ENCODE measurements around the gene ATXN10. TPM values are rescaled to one million over a fixed set of nuclear protein-coding genes. Genes with fewer than 3 reads are reported as not detected.

The ATXN10 gene
- total and polyA plus RNA-seq, 10 of the 15 experiments (the other 5 are each of a cell fraction or from before 2014, with no cell fraction given) = 29.2 to 249 (median 146) TPM

DNA sequence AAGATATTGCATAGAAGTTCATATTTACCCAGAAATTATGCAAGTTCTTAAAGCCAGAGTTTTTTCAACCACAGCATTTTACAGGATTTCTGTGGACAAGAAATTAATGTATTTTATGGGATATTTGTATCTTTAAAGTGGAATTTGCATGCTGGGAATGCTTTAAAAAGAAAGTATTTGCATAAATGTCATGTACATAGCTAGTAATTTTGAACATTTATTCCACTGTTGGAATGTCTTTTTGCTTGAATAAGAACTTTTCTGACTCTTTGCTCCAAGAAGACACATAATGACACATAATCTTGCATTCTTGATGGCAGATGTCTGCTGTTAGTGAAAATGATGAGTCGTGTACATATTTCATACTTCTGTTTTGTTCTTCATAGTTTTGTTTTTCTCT lies 66.6 kb downstream of the ATXN10 start:
- intact Hi-C loops (cut with micrococcal nuclease; ENCODE audit: unreplicated experiment) (no loop called here), in situ Hi-C loops (cut with MboI) (no loop called here)
- SMC1A ChIA-PET (ENCODE audit: uncharacterized antibody, unreplicated experiment) = interaction anchor here (0.8 to 1.6 kb wide), 2 partner anchors 10 to 53 kb away, joined by 3 to 5 read pairs; no protein-coding TSS in a partner anchor
- DNase-seq (ENCODE audit: low read depth, low spot score) (no peak), FAIRE-seq (no peak), ATAC-seq (no peak)
- WGBS (ENCODE audit: insufficient coverage, insufficient replicate concordance, low lambda C conversion rate, missing lambda C conversion rate) = 95% methylated on average over 1 of the region's 1 CpG
- no peak overlapping the region for H3K9ac ChIP-seq (ENCODE audit: control insufficient read depth, insufficient read depth, low read length)
- no peak overlapping the region for H3K4me3 ChIP-seq
- H4K20me1 ChIP-seq (ENCODE audit: control insufficient read depth, insufficient read depth) = no peaks in the 10 kb centered on the region
- RAD21 ChIA-PET (ENCODE audit: unreplicated experiment) = no interaction called here
- CTCF ChIA-PET = interaction anchor here (0.7 to 1.2 kb wide), 3 partner anchors 17 to 109 kb away, joined by 3 to 4 read pairs (median 3); no protein-coding TSS in a partner anchor
- no peak overlapping the region for H3K27ac ChIP-seq (ENCODE audit: control insufficient read depth, insufficient read depth)
- H3K9me3 ChIP-seq (replicated peaks; ENCODE audit: control insufficient read depth, insufficient read depth, low read length) = no peaks in the 10 kb centered on the region
- no peak for TF ChIP-seq ZSCAN29 (IDR thresholded peaks at IDR 0.05)
- no peak for TF ChIP-seq SP1 (IDR thresholded peaks at IDR 0.05; ENCODE audit: low read depth, low read length)
- TF ChIP-seq CBFB (IDR thresholded peaks at IDR 0.05; ENCODE audit: low read depth) = no peak
- TF ChIP-seq, protein P1, sequence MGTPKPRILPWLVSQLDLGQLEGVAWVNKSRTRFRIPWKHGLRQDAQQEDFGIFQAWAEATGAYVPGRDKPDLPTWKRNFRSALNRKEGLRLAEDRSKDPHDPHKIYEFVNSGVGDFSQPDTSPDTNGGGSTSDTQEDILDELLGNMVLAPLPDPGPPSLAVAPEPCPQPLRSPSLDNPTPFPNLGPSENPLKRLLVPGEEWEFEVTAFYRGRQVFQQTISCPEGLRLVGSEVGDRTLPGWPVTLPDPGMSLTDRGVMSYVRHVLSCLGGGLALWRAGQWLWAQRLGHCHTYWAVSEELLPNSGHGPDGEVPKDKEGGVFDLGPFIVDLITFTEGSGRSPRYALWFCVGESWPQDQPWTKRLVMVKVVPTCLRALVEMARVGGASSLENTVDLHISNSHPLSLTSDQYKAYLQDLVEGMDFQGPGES (IDR thresholded peaks at IDR 0.05) = no peak
- no peak for TF ChIP-seq SIX5 (IDR thresholded peaks at IDR 0.05; ENCODE audit: low read depth, low read length, severe bottlenecking)
- TF ChIP-seq, protein P2, sequence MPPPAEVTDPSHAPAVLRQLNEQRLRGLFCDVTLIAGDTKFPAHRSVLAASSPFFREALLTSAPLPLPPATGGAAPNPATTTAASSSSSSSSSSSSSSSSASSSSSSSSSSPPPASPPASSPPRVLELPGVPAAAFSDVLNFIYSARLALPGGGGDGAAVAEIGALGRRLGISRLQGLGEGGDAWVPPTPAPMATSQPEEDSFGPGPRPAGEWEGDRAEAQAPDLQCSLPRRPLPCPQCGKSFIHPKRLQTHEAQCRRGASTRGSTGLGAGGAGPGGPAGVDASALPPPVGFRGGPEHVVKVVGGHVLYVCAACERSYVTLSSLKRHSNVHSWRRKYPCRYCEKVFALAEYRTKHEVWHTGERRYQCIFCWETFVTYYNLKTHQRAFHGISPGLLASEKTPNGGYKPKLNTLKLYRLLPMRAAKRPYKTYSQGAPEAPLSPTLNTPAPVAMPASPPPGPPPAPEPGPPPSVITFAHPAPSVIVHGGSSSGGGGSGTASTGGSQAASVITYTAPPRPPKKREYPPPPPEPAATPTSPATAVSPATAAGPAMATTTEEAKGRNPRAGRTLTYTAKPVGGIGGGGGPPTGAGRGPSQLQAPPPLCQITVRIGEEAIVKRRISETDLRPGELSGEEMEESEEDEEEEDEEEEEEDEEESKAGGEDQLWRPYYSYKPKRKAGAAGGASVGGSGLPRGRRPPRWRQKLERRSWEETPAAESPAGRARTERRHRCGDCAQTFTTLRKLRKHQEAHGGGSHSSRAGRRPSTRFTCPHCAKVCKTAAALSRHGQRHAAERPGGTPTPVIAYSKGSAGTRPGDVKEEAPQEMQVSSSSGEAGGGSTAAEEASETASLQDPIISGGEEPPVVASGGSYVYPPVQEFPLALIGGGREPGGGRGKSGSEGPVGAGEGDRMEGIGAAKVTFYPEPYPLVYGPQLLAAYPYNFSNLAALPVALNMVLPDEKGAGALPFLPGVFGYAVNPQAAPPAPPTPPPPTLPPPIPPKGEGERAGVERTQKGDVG (CRISPR knock-in tag; IDR thresholded peaks at IDR 0.05) = no peak
- no peak for TF ChIP-seq FOXK2 (IDR thresholded peaks at IDR 0.05)
- TF ChIP-seq, protein P3, sequence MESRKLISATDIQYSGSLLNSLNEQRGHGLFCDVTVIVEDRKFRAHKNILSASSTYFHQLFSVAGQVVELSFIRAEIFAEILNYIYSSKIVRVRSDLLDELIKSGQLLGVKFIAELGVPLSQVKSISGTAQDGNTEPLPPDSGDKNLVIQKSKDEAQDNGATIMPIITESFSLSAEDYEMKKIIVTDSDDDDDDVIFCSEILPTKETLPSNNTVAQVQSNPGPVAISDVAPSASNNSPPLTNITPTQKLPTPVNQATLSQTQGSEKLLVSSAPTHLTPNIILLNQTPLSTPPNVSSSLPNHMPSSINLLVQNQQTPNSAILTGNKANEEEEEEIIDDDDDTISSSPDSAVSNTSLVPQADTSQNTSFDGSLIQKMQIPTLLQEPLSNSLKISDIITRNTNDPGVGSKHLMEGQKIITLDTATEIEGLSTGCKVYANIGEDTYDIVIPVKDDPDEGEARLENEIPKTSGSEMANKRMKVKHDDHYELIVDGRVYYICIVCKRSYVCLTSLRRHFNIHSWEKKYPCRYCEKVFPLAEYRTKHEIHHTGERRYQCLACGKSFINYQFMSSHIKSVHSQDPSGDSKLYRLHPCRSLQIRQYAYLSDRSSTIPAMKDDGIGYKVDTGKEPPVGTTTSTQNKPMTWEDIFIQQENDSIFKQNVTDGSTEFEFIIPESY (IDR thresholded peaks at IDR 0.05) = no peak
- TF ChIP-seq, protein P4, sequence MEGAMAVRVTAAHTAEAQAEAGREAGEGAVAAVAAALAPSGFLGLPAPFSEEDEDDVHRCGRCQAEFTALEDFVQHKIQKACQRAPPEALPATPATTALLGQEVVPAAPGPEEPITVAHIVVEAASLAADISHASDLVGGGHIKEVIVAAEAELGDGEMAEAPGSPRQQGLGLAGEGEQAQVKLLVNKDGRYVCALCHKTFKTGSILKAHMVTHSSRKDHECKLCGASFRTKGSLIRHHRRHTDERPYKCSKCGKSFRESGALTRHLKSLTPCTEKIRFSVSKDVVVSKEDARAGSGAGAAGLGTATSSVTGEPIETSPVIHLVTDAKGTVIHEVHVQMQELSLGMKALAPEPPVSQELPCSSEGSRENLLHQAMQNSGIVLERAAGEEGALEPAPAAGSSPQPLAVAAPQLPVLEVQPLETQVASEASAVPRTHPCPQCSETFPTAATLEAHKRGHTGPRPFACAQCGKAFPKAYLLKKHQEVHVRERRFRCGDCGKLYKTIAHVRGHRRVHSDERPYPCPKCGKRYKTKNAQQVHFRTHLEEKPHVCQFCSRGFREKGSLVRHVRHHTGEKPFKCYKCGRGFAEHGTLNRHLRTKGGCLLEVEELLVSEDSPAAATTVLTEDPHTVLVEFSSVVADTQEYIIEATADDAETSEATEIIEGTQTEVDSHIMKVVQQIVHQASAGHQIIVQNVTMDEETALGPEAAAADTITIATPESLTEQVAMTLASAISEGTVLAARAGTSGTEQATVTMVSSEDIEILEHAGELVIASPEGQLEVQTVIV (IDR thresholded peaks at IDR 0.05; ENCODE audit: borderline replicate concordance, partially characterized antibody) = no peak
- TF ChIP-seq KDM1A (IDR thresholded peaks at IDR 0.05; ENCODE audit: borderline replicate concordance) = no peak
- TF ChIP-seq SMARCA5 (IDR thresholded peaks at IDR 0.05) = no peak
- TF ChIP-seq, protein P5, sequence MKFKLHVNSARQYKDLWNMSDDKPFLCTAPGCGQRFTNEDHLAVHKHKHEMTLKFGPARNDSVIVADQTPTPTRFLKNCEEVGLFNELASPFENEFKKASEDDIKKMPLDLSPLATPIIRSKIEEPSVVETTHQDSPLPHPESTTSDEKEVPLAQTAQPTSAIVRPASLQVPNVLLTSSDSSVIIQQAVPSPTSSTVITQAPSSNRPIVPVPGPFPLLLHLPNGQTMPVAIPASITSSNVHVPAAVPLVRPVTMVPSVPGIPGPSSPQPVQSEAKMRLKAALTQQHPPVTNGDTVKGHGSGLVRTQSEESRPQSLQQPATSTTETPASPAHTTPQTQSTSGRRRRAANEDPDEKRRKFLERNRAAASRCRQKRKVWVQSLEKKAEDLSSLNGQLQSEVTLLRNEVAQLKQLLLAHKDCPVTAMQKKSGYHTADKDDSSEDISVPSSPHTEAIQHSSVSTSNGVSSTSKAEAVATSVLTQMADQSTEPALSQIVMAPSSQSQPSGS (IDR thresholded peaks at IDR 0.05; ENCODE audit: low read length) = no peak
- H3K4me2 ChIP-seq (ENCODE audit: control insufficient read depth, insufficient read depth) = no peak overlapping the region
- H2AFZ ChIP-seq (ENCODE audit: control insufficient read depth, low read depth, low read length) = no peak overlapping the region
- no peaks in the 10 kb centered on the region for H3K79me2 ChIP-seq (ENCODE audit: control insufficient read depth, insufficient read depth, low read length)
- peaks cover 8 to 11% of the 10 kb centered on the region in 2 experiments; a peak in 3 of 4 replicates for H3K36me3 ChIP-seq (ENCODE audit: control insufficient read depth in 2 of 2, insufficient read depth in 2 of 2, low read length in 1 of 2)
- H3K4me1 ChIP-seq (ENCODE audit: control insufficient read depth, insufficient read depth, low read length) = no peaks in the 10 kb centered on the region
- BruUV-seq (replicated peaks) = no TSS peak
- POLR2A ChIA-PET = no interaction called here
- no peaks in the 10 kb centered on the region for H3K27me3 ChIP-seq (replicated peaks in 1 of 2; ENCODE audit: control insufficient read depth in 2 of 2, insufficient read depth in 2 of 2, low read length in 1 of 2)

All from GM12878 (cell line).